ENCODE results near the gene PCSK5. TPM values are rescaled to one million over a fixed set of nuclear protein-coding genes. Genes with fewer than 3 reads are reported as not detected.

Gene PCSK5
- total and polyA plus RNA-seq, 2 donors (not counting 3 experiments of a cell fraction or from before 2014, with no cell fraction given): 2.6 to 4.8 TPM

GRCh38 chr9:76085596-76085995, 195.1 kb downstream of the PCSK5 start:
- Histone ChIP-seq H3K9ac (replicated peaks; ENCODE audit: extremely low read depth, insufficient read depth, low read length) (no peak overlapping the region), H3K27me3 (ENCODE audit: control insufficient read depth in 2 of 2, insufficient read depth in 2 of 2, low read length in 2 of 2) (no peaks in the 10 kb centered on the region), H3K4me2 (ENCODE audit: insufficient read depth, low read length) (no peak overlapping the region), H3K4me3 (replicated peaks in 1 of 3; ENCODE audit: insufficient read depth in 1 of 3, low read depth in 1 of 3, low read length in 3 of 3) (no peak overlapping the region), H3K9me1 (replicated peaks; ENCODE audit: control insufficient read depth, extremely low read depth, insufficient read depth, low read length) (no peaks in the 10 kb centered on the region), H3K79me2 (ENCODE audit: control insufficient read depth, insufficient read depth, low read length) (no peaks in the 10 kb centered on the region), H3K36me3 (ENCODE audit: control insufficient read depth in 2 of 2, extremely low read depth in 1 of 2, insufficient read depth in 2 of 2, low read length in 2 of 2) (no peaks in the 10 kb centered on the region), H3K27ac (ENCODE audit: insufficient read depth, low read depth, low read length) (no peak overlapping the region), H3K4me1 (ENCODE audit: control insufficient read depth, extremely low read depth, insufficient read depth, low read length) (no peaks in the 10 kb centered on the region), H2AFZ (ENCODE audit: low read depth, low read length) (no peak overlapping the region), H3K9me3 (replicated peaks; ENCODE audit: control insufficient read depth, insufficient read depth, low read length) (no peaks in the 10 kb centered on the region), H4K20me1 (replicated peaks; ENCODE audit: control insufficient read depth, extremely low read depth, insufficient read depth, low read length) (no peaks in the 10 kb centered on the region)
- ChIA-PET CTCF (interaction anchor here (1.6 kb wide), 1 partner anchor 219 kb away, joined by 4 read pairs; no protein-coding TSS in a partner anchor), POLR2A (interaction anchor here (0.6 kb wide), 1 partner anchor 15 kb away, joined by 3 read pairs; no protein-coding TSS in a partner anchor)
- intact Hi-C loops (cut with micrococcal nuclease): loop anchor here (10.0 kb wide), 1 partner anchor 219 kb away; no protein-coding TSS in a partner anchor
- dilution Hi-C loops (cut with MboI; ENCODE audit: extremely low pct_ligation_motif_present, low sequenced_read_pairs): no loop called here
- TF ChIP-seq GATA2 (IDR thresholded peaks at IDR 0.05; ENCODE audit: insufficient read depth, insufficient read length, low read depth, low read length): no peak
- DNase-seq (ENCODE audit: low read depth, low spot score): no peak
- BruUV-seq (replicated peaks): no TSS peak
- no peak for FAIRE-seq

GRCh38 chr9:76086539-76086938, 196.1 kb downstream of the PCSK5 start:
- Histone ChIP-seq H3K4me2 (ENCODE audit: insufficient read depth, low read length) (no peak overlapping the region), H3K9me1 (replicated peaks; ENCODE audit: control insufficient read depth, extremely low read depth, insufficient read depth, low read length) (no peaks in the 10 kb centered on the region), H3K9ac (replicated peaks; ENCODE audit: extremely low read depth, insufficient read depth, low read length) (no peak overlapping the region), H3K79me2 (ENCODE audit: control insufficient read depth, insufficient read depth, low read length) (no peaks in the 10 kb centered on the region), H3K27me3 (ENCODE audit: control insufficient read depth in 2 of 2, insufficient read depth in 2 of 2, low read length in 2 of 2) (no peaks in the 10 kb centered on the region), H3K9me3 (replicated peaks; ENCODE audit: control insufficient read depth, insufficient read depth, low read length) (no peaks in the 10 kb centered on the region), H2AFZ (ENCODE audit: low read depth, low read length) (no peak overlapping the region), H3K36me3 (ENCODE audit: control insufficient read depth in 2 of 2, extremely low read depth in 1 of 2, insufficient read depth in 2 of 2, low read length in 2 of 2) (no peaks in the 10 kb centered on the region), H4K20me1 (replicated peaks; ENCODE audit: control insufficient read depth, extremely low read depth, insufficient read depth, low read length) (no peaks in the 10 kb centered on the region), H3K4me3 (replicated peaks in 1 of 3; ENCODE audit: insufficient read depth in 1 of 3, low read depth in 1 of 3, low read length in 3 of 3) (no peak overlapping the region), H3K27ac (ENCODE audit: insufficient read depth, low read depth, low read length) (no peak overlapping the region), H3K4me1 (ENCODE audit: control insufficient read depth, extremely low read depth, insufficient read depth, low read length) (no peaks in the 10 kb centered on the region)
- no TSS peak for BruUV-seq (replicated peaks)
- intact Hi-C loops (cut with micrococcal nuclease) (loop anchor here (10.0 kb wide), 1 partner anchor 218 kb away; no protein-coding TSS in a partner anchor), dilution Hi-C loops (cut with MboI; ENCODE audit: extremely low pct_ligation_motif_present, low sequenced_read_pairs) (no loop called here)
- ChIA-PET CTCF (no interaction called here), POLR2A (no interaction called here)
- DNase-seq (ENCODE audit: low read depth, low spot score) (no peak), FAIRE-seq (no peak)
- TF ChIP-seq MYC (IDR thresholded peaks at IDR 0.05; ENCODE audit: low read depth, low read length): no peak
- TF ChIP-seq, protein P1, sequence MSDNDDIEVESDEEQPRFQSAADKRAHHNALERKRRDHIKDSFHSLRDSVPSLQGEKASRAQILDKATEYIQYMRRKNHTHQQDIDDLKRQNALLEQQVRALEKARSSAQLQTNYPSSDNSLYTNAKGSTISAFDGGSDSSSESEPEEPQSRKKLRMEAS (IDR thresholded peaks at IDR 0.05; ENCODE audit: insufficient read depth, insufficient read length): no peak
- TF ChIP-seq EZH2 (IDR thresholded peaks at IDR 0.05; ENCODE audit: borderline replicate concordance, low read depth, low read length, severe bottlenecking): no peak
- TF ChIP-seq FOS (IDR thresholded peaks at IDR 0.05; ENCODE audit: borderline replicate concordance, insufficient read depth, low read length): no peak
- no peak for TF ChIP-seq CTCF (IDR thresholded peaks at IDR 0.05; ENCODE audit: extremely low read depth in 1 of 2, insufficient read depth in 1 of 2, low read depth in 1 of 2, low read length in 2 of 2)
- no peak for TF ChIP-seq POLR2A (IDR thresholded peaks at IDR 0.05; ENCODE audit: low read depth, low read length)
